Vagina (tissue), 2 donors: ENCODE measurements around the gene ZNF337. TPM values are rescaled to one million over a fixed set of nuclear protein-coding genes. Genes with fewer than 3 reads are reported as not detected.

Experiments used
- DNase-seq, 2 donors: peaks; one replicate each; pipeline ENCODE4 v3.0.0-alpha.2; 2017; ENCODE audit errors: extremely low spot score in 2 of 2
- H3K27ac ChIP-seq: fragments of 200-600 bp; sonication (generic); one replicate; pipeline ENCODE4 v1.5.1; 2019
- H3K27me3 ChIP-seq: fragments of 200-600 bp; sonication (generic); one replicate; pipeline ENCODE4 v1.5.1; 2019
- H3K36me3 ChIP-seq, 2 donors: fragments of 200-600 bp; sonication (generic); one replicate each; pipeline ENCODE4 v1.5.1; 2017 to 2019
- H3K4me1 ChIP-seq: fragments of 200-600 bp; sonication (generic); one replicate; pipeline ENCODE4 v1.5.1; 2019
- H3K4me3 ChIP-seq, 2 donors: fragments of 200-600 bp; sonication (generic); 1 replicate in 1 of 2; 2 replicates in 1 of 2; pipeline ENCODE4 v1.5.1; 2016 to 2019
- H3K9me3 ChIP-seq: fragments of 200-600 bp; sonication (generic); one replicate; pipeline ENCODE4 v1.5.1; 2019
- POLR2A ChIP-seq, 2 donors: fragments of 450-650 bp; IDR thresholded peaks; one replicate each; pipeline ENCODE4 v1.6.1; 2017; ENCODE audit warnings: antibody characterized with exemption in 2 of 2, mild to moderate bottlenecking in 2 of 2, moderate library complexity in 2 of 2
- POLR2AphosphoS5 ChIP-seq, 2 donors: sonication (generic); formaldehyde crosslinking; IDR thresholded peaks; one replicate each; pipeline ENCODE4 v1.9.0; 2017; ENCODE audit warnings: antibody characterized with exemption in 2 of 2, mild to moderate bottlenecking in 2 of 2, low read depth in 1 of 2; ENCODE audit not compliant: insufficient read depth in 1 of 2
- intact Hi-C: fragments of 100-400 bp; cut with DNase I; formaldehyde crosslinking; loops from one replicate; pipeline ENCODE4 v1.15.1; 2023
- total RNA-seq: library from RNA; depleted of rRNA; stranded (reverse); fragments of >200 nt; gene quantifications from one replicate; pipeline ENCODE4 v1.2.3, GENCODE V29; 2016
- TF ChIP-seq, protein P1 (sequence below), 3 experiments: fragments of 450-650 bp in 2 of 3; fragments of 200-600 bp in 1 of 3; sonication (generic) in 1 of 3; IDR thresholded peaks; one replicate each; pipeline ENCODE4 v1.5.1; 2017 to 2019; ENCODE audit warnings: antibody characterized with exemption in 3 of 3, mild to moderate bottlenecking in 2 of 3, moderate library complexity in 2 of 3

Gene ZNF337
- total RNA-seq, 1 donor from 2014 or later, result 20.1 TPM

DNA sequence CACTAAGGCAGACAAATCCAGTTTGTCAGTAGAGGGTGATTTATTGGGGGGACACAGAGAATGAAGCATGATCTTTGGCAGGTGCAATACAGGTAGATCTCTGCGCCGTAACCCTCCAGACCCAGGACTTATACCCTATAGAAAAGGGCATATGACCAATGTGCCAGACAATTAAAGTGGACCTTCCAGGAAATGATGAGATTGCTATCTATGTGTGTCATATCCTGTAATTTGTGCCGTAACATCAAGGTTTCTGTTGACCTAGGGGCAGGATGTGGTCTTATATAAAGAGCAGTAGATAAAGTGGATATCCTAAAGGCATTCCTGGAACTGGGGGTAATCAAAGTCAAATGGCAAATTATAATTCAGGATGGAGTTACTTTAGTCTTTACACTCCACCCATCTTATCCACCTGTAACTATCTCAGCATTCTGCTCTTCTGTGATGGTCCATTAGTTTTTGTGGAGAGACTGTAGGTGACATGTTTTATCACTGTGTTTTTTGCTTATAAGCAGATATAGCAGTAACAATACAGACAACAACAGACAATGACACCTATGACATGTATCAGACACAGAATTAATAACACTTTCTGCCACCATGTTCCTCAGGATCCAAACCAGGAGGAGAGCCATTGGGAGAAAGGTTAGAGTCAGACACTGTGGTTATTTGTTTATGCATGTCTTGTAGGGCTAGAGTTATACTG lies 43.1 kb upstream of the ZNF337 start:
- DNase-seq, result no peak
- Histone ChIP-seq H3K9me3 (no peaks in the 10 kb centered on the region), H3K27me3 (no peaks in the 10 kb centered on the region), H3K36me3 (no peaks in the 10 kb centered on the region), H3K27ac (no peak overlapping the region), H3K4me3 (no peak overlapping the region), H3K4me1 (no peaks in the 10 kb centered on the region)
- TF ChIP-seq POLR2A (IDR thresholded peaks at IDR 0.05) (no peak), POLR2AphosphoS5 (IDR thresholded peaks at IDR 0.05; ENCODE audit: insufficient read depth in 1 of 2, low read depth in 1 of 2) (no peak)
- TF ChIP-seq, protein P1, sequence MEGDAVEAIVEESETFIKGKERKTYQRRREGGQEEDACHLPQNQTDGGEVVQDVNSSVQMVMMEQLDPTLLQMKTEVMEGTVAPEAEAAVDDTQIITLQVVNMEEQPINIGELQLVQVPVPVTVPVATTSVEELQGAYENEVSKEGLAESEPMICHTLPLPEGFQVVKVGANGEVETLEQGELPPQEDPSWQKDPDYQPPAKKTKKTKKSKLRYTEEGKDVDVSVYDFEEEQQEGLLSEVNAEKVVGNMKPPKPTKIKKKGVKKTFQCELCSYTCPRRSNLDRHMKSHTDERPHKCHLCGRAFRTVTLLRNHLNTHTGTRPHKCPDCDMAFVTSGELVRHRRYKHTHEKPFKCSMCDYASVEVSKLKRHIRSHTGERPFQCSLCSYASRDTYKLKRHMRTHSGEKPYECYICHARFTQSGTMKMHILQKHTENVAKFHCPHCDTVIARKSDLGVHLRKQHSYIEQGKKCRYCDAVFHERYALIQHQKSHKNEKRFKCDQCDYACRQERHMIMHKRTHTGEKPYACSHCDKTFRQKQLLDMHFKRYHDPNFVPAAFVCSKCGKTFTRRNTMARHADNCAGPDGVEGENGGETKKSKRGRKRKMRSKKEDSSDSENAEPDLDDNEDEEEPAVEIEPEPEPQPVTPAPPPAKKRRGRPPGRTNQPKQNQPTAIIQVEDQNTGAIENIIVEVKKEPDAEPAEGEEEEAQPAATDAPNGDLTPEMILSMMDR (IDR thresholded peaks at IDR 0.05), result no peak
- intact Hi-C loops, result no loop called here

DNA sequence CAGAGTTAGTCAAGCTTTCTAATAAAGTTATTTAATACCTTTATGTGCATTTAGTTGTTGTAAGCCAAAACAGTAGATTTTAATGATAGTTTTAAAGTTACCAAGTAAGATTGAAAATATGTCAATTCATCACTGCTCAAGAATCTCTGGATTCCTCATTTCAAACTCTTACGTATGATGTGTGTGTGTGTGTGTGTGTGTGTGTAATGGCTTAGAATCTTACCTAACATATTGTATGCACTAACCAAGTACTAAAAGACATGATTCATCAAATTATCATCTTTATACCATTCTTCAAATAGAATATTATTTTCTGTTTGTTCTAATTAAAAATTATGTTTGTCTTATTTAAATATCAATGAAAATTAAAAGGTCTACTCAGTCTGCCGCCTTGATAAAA lies 41.5 kb upstream of the ZNF337 start:
- no peaks in the 10 kb centered on the region for H3K9me3 ChIP-seq
- H3K27me3 ChIP-seq, result no peaks in the 10 kb centered on the region
- intact Hi-C loops, result no loop called here

DNA sequence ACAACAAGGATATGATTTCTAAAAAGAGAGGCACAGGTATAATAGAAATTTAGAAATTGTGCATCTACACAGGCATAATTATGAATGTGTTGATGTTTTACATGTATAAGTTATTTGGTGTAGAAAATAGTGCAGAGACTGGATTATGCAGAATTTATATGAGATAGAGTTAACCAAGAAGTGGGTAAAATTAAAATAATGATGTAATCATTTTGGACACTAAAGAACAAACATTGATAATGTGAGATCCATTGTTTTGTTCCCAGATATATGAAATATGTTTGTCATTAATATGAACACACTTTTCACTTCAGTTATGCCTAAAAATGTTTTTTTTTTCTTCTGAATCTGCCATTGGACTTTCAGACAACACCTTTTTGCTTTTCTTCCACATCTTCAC lies 37.2 kb upstream of the ZNF337 start:
- Histone ChIP-seq H3K4me3 (no peak overlapping the region), H3K27me3 (no peaks in the 10 kb centered on the region), H3K4me1 (no peaks in the 10 kb centered on the region), H3K27ac (no peak overlapping the region), H3K9me3 (no peaks in the 10 kb centered on the region), H3K36me3 (no peaks in the 10 kb centered on the region)
- no peak for DNase-seq
- intact Hi-C loops, result no loop called here
- TF ChIP-seq POLR2AphosphoS5 (IDR thresholded peaks at IDR 0.05; ENCODE audit: insufficient read depth in 1 of 2, low read depth in 1 of 2), result no peak
- no peak for TF ChIP-seq POLR2A (IDR thresholded peaks at IDR 0.05)
- TF ChIP-seq, protein P1 (IDR thresholded peaks at IDR 0.05), result no peak

More for the DNA sequence above, 41.5 kb upstream of the ZNF337 start:
- Histone ChIP-seq H3K4me1 (no peaks in the 10 kb centered on the region), H3K27ac (no peak overlapping the region), H3K36me3 (no peaks in the 10 kb centered on the region), H3K4me3 (no peak overlapping the region)
- no peak for TF ChIP-seq POLR2AphosphoS5 (IDR thresholded peaks at IDR 0.05; ENCODE audit: insufficient read depth in 1 of 2, low read depth in 1 of 2)
- DNase-seq, result no peak

DNA sequence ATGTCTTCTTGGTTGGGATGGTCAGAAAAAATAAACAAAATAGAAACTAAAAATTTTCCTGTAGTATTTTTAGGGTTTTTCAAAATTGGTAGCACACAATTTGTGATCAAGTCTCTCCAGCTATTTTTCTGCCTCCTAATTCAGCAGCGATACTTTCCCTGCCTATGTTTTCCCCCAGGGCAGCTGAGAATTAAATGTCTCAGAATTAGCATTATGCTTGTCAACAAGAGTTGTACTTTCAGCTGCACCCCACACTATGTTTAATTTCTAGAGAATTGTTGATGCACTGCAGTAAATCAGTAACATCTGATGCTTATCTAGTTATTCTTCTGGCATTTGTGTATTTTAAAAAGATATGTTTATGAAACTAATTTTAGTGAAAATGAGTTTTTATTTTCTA lies 34.2 kb upstream of the ZNF337 start:
- intact Hi-C loops, result no loop called here
- H3K36me3 ChIP-seq, result no peaks in the 10 kb centered on the region

DNA sequence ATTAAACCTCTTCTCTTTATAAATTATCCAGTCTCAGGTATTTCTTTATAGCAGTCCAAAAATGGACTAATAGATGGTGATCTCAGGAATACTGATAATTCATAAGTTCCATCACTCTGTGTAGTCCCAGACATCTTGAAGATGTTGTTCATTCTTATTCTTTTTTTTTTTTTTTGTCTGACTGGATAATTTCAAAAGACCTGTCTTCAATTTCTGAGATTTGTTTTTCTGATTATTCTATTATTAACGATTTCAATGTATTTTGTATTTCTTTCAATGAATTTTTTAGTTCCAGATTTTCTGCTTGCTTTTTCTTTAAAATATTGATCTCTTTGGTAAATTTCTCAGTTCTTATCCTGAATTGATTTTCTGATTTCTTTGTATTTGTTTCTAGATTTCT lies 29.7 kb upstream of the ZNF337 start:
- TF ChIP-seq POLR2AphosphoS5 (IDR thresholded peaks at IDR 0.05; ENCODE audit: insufficient read depth in 1 of 2, low read depth in 1 of 2) (no peak), POLR2A (IDR thresholded peaks at IDR 0.05) (no peak)
- TF ChIP-seq, protein P1 (IDR thresholded peaks at IDR 0.05), result no peak
- intact Hi-C loops, result no loop called here

More for the DNA sequence above, 34.2 kb upstream of the ZNF337 start:
- Histone ChIP-seq H3K27ac (no peak overlapping the region), H3K27me3 (no peaks in the 10 kb centered on the region), H3K4me3 (no peak overlapping the region), H3K9me3 (no peaks in the 10 kb centered on the region), H3K4me1 (no peaks in the 10 kb centered on the region)
- TF ChIP-seq POLR2AphosphoS5 (IDR thresholded peaks at IDR 0.05; ENCODE audit: insufficient read depth in 1 of 2, low read depth in 1 of 2) (no peak), POLR2A (IDR thresholded peaks at IDR 0.05) (no peak)
- TF ChIP-seq, protein P1 (IDR thresholded peaks at IDR 0.05), result no peak
- DNase-seq, result no peak

More for the DNA sequence above, 29.7 kb upstream of the ZNF337 start:
- Histone ChIP-seq H3K27ac (no peak overlapping the region), H3K4me3 (no peak overlapping the region), H3K4me1 (no peaks in the 10 kb centered on the region), H3K9me3 (no peaks in the 10 kb centered on the region), H3K27me3 (no peaks in the 10 kb centered on the region), H3K36me3 (no peaks in the 10 kb centered on the region)
- DNase-seq, result no peak
